GM19372 (cell line): Measurements from ENCODE around the gene PARP9.
"Not testable (repeated sequence)": the region's sequence is repeated elsewhere in the genome, so short reads cannot be mapped to it uniquely, and the experiment has no call there.

Experiments used
- ATAC-seq: cut with Tn5 transposase; IDR thresholded peaks from one replicate; pipeline ENCODE4 v1.9.1; 2021; ENCODE audit warnings: mild to moderate bottlenecking, low read depth, moderate library complexity; ENCODE audit not compliant: unreplicated experiment

The PARP9 gene

GRCh38 chr3:122530164-122530563, 33.9 kb downstream of the PARP9 start:
- ATAC-seq, result no peak

DNA sequence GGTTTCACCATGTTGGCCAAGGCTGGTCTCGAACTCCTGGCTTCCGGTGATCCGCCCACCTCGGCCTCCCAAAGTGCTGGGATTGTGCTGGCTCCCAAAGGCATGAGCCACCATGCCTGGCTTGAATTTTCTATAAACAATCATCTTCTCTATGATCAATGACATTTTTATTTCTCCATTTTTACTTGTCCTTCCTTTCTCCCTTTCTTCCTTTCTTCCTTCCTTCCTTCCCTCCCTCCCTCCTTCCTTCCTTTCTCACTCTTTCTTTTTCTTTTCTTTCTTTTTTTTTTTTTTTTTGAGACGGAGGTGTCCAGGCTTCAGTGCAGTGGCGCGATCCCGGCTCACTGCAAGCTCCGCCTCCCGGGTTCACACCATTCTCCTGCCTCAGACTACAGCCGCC, 40.8 kb downstream of the PARP9 start:
- ATAC-seq, result no peak

DNA sequence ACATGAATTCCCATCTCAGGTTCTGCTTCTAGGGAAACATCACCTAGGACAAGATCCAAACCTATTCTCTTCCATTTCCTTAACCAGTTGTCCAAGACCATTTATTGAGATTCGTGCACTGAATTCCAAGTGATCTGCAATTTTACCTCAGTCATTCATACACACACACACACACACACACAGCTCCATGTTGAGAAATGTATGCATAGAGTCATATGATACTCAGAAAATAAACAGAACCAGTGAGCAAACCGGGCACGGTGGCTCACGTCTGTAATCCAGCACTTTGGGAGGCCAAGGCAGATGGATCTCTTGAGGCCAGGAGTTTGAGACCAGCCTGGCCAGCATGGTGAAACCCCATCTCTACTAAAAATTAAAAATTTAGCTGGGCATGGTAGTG, 43.2 kb downstream of the PARP9 start:
- no peak for ATAC-seq

DNA sequence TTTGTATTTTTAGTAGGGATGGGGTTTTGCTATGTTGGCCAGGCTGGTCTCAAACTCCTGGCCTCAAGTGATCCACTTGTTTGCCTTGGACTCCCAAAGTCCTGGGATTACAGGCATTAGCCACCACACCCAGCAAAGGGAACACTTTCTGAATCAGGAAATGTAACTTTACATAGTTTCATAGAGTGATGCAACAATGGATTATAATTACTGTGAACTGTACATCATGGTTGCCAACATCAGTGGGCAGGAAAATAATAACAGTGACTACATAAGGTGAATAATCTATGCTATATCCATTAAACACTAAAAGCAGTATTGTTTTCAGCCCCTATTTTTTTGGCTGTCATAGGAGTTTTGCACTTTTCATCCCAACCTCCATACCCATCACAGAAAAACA, 44.4 kb downstream of the PARP9 start:
- ATAC-seq, result no peak

- ATAC-seq, result no peak
Observed at GRCh38 chr3:122516846-122517360, 47.2 kb downstream of the PARP9 start.

DNA sequence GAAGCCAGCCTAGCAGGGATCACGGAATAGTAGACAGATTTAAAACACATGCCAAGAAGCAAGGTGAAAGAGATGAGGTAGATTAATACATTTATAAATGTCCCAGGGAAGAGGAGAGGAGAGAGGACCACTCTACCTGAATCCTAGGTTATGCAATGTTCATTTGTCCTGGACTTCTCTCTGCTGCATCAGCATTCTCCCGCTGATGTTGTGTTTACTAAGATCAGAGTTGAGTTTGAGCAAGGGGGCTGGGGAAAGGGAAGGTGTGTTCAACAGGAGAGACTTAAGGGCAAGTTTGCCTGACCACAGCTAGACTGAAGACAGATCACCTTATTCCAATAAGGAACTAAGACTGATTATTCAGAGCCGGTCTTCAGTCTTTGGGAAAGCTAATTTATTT, 48.2 kb downstream of the PARP9 start:
- no peak for ATAC-seq

- no peak for ATAC-seq
Observed at GRCh38 chr3:122515020-122515468, 49.1 kb downstream of the PARP9 start.

DNA sequence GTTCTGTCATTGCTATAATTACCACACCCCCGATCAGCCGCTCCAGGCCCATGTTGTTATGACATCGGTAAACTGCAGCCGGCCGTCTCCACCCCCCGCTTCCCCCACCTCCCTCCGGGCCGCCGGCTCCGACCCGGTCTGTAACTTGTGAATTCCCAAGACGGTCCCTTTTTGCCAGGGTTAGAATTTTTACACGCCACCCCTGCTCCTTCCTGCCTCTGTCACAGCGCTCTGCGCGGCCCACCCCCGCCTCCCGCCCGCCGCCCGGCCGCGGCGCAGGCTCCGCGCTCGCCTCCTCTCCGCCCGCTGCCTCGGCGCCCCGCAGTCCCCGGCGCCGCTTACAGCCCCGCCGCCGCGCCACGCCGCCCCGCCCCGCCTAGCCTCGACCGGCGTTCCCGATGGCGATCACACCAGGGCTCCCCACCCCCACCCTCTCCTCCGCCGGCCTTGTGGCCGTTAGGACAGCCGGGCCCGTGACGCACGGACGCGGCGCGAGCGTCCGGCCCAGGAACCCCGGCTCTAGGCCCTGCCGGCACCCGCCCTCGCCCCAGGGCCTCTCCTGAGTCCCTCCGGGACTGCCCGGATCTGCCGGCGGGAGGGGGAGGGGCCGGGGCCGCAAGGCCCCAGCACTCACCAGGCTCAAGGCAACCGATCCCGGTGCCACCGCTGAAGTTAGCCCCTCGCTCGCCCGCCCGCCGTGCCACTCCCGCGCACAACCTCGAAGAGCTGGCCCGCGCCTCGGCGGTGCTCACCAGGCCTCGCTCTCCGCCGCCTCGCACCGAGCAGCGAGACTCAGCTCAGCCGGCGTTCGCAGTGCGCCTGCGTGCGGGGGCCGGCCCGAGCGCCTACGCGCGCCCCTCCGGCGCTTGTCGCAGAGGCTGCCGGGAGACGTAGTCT, 49.7 kb downstream of the PARP9 start, which contains the start of gene KPNA1:
TSS of gene KPNA1 (minus strand) at position 817 of the 897 bp plus-strand sequence. CDS start 18,374 bp downstream, outside the sequence.
- ATAC-seq, result peak; percentile 82

DNA sequence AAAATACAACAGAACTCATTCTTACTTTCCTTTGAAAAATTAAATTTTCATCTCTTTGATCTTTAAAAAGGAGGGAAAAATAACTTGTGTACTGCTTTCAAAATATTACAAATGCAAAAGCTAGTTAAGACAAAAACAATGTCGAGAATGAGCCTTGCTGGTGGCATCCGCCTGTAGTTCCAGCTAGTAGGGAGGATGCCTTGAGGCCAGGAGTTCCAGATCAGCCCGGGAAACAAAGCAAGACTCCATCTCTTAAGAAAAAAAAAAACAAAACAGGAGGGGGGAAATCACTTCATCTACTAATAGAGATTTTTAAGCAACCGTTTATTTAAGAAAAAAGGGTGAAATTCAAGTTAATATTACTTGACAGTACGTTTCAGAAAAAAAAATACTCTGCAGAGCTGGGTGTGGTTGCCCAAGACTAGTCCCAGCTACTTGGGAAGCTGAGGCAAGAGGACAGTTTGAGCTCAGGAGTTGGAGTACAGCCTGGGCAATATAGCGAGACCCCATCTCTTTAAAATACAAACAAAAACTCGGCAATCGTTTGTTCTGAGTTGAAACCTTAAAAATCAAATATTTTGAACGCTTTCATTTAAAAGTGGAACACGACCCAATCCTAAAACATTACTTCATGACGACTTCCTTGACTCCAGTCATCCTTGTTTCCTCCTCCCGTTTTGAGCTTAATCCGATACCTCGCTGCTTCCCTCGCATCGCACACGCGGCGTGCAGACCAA, 50.5 kb downstream of the PARP9 start:
- no peak for ATAC-seq

- no peak for ATAC-seq
Observed at GRCh38 chr3:122512284-122512683, 51.8 kb downstream of the PARP9 start.

DNA sequence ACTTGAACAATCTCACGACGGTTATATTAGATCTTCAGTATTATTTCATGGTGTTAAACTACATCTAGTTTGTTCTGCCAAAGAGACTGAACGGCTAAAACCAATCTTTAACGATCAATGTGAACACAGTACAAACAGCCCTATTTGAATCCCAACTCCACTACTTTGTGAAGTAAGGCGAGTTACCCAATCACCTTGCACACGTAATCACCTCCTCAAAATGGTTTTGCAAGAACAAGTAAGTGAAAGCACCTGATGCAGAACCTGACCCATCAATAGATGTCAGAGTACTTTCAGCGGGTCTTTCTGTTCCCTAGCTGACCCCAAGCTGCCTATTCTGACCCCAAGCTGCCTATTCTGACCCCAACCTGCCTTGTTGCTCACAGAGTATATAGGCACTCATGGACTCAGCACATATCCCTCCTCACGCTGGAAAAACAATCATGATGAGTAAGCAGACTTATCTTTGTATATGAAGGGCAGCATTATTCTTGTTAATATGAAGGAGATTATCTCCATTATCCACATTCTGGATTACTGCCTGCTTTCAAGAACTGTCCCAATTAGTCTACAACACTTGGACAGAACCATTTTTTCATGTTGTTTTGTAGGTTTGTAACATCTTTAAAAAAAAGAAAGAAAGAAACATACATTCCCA, 53.1 kb downstream of the PARP9 start:
- no peak for ATAC-seq

DNA sequence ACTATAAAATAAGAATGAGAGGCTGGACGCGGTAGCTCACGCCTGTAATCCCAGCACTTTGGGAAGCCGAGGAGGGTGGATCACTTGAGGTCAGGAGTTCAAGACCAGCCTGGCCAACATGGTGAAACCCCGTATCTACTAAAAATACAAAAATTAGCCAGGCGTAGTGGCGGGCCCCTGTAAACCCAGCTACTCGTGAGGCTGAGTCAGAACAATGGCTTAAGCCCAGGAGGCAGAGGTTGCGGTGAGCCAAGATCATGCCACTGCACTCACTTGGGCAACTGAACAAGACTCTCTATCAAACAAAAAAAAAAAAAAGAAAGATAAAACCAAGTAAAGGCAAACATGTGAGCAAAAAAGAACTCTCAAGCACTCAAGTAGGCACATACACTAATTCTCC, 55.2 kb downstream of the PARP9 start:
- not testable (repeated sequence) for ATAC-seq

DNA sequence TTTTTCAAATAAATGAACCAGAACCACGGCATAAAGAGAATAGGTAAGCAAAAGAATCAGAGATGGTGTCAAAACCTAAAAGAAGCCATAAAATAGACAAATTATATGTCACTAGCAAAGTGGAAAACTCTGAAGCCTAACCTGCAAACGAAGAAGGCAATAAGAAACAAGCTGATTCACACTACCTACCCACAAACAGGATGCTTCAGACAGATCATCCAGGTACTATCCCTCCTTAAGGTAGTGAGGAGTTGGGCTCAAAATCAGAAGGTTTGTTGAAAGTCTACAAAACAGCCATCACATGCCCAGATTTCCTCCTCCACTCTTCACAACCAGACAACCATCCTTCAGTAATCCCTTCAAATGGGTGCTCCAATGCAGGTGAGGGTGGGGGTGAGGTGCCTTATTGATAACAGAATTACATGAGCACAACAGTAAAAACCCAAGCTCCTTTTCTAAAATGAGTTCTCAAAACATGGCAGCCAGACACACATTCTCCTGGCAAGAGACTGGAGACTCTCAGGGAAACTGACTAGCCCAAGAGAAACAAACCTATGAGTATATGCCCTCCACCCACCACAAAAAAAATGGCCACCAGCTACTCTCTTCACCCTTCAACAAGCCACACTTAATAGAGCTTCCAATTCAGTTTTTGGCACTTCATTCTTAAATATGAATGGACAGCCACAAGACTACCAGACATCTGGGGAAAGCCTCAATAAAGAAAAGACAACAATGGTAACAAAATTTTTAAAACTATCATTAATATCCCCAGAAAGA, 55.8 kb downstream of the PARP9 start:
- ATAC-seq, result no peak

GRCh38 chr3:122506450-122506849, 57.6 kb downstream of the PARP9 start:
- no peak for ATAC-seq

DNA sequence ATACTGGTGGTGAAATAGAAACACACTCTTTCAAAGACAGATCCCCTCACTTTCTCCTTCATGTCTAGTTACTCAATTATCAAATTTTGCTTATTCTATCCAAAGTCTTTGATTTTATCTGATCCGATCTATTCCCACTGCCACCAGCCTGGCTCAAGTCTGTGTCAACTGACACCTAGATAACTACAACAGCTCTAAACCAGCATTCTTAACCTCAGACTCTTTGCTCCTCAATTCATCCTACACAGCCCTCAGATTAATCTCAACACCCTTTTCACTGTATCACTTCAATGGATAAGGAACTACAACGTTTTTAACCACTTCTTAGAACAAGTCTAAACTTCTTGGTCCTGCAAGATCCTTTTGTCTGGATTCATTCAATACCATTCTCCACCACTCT, 58.4 kb downstream of the PARP9 start:
- no peak for ATAC-seq

GRCh38 chr3:122502941-122503340, 61.2 kb downstream of the PARP9 start:
- no peak for ATAC-seq

DNA sequence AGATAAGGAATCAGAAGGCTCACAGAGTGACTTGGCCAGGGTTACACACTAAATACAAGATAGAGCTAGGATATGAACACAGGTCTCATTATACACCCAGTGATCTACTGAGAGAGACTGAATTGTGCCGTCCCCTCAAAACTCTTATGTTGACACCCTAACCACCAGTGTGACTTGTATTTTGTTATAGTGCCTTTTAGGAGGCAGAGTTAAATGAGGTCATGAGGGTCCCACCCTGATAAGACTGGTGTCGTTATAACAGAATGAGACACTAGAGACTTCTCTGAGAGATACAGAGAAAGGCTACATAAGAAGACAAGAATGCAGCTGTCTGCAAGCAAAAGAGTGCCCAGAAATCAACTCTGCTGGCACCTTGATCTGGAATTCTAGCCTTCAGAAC, 62.0 kb downstream of the PARP9 start:
- no peak for ATAC-seq

DNA sequence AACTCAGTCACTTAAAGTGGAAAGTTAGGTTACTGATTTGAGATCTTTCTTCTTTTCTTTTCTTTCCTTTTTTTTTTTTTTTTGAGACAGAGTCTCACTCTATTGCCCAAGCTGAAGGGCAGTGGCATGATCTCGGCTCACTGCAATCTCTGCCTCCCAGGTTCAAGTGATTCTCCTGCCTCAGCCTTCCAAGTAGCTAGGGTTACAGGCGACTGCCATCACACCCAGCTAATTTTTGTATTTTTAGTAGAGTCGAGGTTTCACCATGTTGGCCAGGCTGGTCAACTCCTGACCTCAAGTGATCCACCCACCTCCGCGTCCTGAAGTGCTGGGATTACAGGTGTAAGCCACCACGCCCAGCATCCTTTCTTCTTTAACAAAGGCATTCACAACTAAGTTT, 63.1 kb downstream of the PARP9 start:
- not testable (repeated sequence) for ATAC-seq

DNA sequence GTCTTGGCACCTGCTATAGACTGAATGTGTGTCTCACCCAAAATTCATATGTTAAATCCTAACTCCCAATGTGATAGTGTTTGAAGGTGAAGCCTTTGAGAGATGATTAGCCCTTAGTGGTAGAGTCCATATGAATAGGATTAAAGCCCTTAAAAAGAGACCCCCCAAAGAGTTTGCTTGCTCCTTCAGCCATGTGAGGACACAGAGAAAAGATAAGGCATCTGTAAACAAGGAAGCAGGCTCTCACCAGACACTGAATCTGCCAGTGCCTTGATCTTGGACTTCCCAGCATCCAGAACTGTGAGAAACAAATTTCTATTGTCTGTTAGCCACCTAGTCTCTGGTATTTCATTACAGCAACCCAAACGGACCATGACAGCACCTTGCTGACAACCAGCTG, 65.9 kb downstream of the PARP9 start:
- ATAC-seq, result no peak

- peak; percentile 70 for ATAC-seq
Observed at GRCh38 chr3:122497425-122497824, 66.7 kb downstream of the PARP9 start.
